Activated naive CD4-positive, alpha-beta T cell treated with anti-CD3 and anti-CD28 coated beads for 36 hours (primary cell): ENCODE data around the gene FHAD1. TPM values are rescaled to one million over a fixed set of nuclear protein-coding genes. Genes with fewer than 3 reads are reported as not detected.

Source experiments
- CTCF ChIA-PET: fragments of 350-600 bp; sonication (Branson Sonifier 250); formaldehyde crosslinking; loops from one replicate; lab custom pipeline; 2021; ENCODE audit warnings: antibody characterized with exemption; lab: Charles Lee
- DNase-seq: peaks from one replicate; pipeline ENCODE4 v3.0.0-alpha.2; 2020
- H3K27ac Mint-ChIP-seq: one replicate; pipeline ENCODE4 v1.8.0; 2021; ENCODE audit warnings: mild to moderate bottlenecking, mixed read lengths
- H3K27me3 Mint-ChIP-seq: one replicate; pipeline ENCODE4 v1.8.0; 2021; ENCODE audit warnings: low read depth, mixed read lengths
- H3K36me3 Mint-ChIP-seq: one replicate; pipeline ENCODE4 v1.8.0; 2021; ENCODE audit warnings: low read depth, mixed read lengths
- H3K4me1 Mint-ChIP-seq: one replicate; pipeline ENCODE4 v1.8.0; 2021; ENCODE audit warnings: low read depth, mixed read lengths
- H3K4me3 Mint-ChIP-seq: one replicate; pipeline ENCODE4 v1.8.0; 2021; ENCODE audit warnings: mild to moderate bottlenecking, moderate library complexity, mixed read lengths
- H3K9me3 Mint-ChIP-seq: one replicate; pipeline ENCODE4 v1.8.0; 2021; ENCODE audit warnings: mixed read lengths
- intact Hi-C: fragments of 100-400 bp; cut with micrococcal nuclease; formaldehyde crosslinking; loops from one replicate; pipeline ENCODE4 v1.15.1; 2023
- total RNA-seq, 2 experiments: library from RNA; stranded (reverse); gene quantifications; one replicate each; pipeline ENCODE4 v1.2.3, GENCODE V29; 2021

The FHAD1 gene
- total RNA-seq, 2 experiments from 2014 or later, result 0.45 TPM; not detected in 1

DNA sequence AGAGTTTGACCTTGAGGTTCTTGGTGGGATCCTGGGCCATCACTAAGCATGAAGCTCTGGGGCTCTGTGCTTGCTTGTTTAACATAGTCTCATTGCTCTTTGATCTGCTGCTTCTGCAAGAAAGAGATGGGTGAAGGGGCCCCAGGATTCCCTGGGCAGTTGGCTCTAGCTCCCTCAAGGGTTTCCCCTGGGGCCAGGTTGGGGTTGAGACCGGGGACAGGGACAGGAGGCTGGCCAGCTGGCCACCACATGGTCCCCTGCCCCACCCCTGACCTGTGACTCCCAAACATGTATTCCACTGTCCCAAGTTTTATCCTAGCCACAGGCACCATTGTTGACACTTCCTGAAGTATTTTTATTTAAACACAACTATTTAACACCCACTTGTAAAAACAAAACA is 69.5 kb downstream of the FHAD1 start:
- no peaks in the 10 kb centered on the region for H3K36me3 Mint-ChIP-seq

DNA sequence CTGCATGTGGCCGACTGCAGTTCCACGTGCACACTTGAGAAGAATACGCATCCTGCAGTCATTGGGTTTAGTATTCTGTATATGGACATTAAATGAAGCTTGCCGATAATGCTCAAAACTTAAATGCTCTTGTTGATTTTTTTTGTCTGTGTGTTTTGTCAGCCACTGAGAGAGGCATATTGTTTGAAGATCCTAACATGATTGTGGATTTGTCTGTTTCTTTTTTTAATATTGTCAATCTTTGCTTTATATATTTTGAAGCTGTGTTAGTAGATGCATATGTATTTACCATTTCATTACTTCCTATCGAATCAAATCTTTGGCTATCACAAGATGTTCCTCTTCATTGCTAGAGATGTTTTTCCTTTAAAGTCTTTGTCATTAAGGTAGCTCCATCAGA is 73.2 kb downstream of the FHAD1 start:
- no peak overlapping the region for H3K4me3 Mint-ChIP-seq
- intact Hi-C loops, result no loop called here
- CTCF ChIA-PET, result interaction anchor here (1.1 to 2.1 kb wide), 4 partner anchors 30 to 241 kb away, joined by 3 to 8 read pairs (median 5); no protein-coding TSS in a partner anchor
- H3K9me3 Mint-ChIP-seq, result peaks cover 8% of the 10 kb centered on the region
- no peaks in the 10 kb centered on the region for H3K27me3 Mint-ChIP-seq
- DNase-seq, result no peak
- H3K4me1 Mint-ChIP-seq, result no peaks in the 10 kb centered on the region
- H3K27ac Mint-ChIP-seq, result no peak overlapping the region
- no peaks in the 10 kb centered on the region for H3K36me3 Mint-ChIP-seq

More for the DNA sequence above, 69.5 kb downstream of the FHAD1 start:
- DNase-seq, result no peak
- Mint-ChIP-seq H3K4me1 (no peaks in the 10 kb centered on the region), H3K27me3 (no peaks in the 10 kb centered on the region), H3K27ac (no peak overlapping the region), H3K9me3 (peaks cover 12% of the 10 kb centered on the region), H3K4me3 (no peak overlapping the region)
- intact Hi-C loops, result no loop called here
- CTCF ChIA-PET, result interaction anchor here (1.2 to 3.5 kb wide), 2 partner anchors 12 to 114 kb away, joined by 3 to 14 read pairs; no protein-coding TSS in a partner anchor

DNA sequence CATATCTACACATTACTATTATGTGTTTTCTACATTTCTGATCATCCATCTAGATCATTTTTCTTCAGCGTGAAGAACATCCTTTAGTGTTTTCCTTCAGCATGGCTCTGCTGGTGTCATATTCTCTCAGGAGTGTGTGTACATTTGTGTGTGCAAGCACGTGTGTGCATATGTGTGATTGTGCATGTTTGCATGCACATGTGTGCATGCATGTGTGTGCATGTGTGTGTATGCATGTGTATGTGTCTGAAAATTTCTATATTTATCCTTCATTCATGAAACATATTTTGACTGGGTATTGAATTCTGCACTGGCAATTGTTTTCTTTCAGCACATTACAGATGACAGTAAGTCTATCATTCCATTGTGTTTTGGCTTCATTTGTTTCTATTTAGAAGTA is 74.6 kb downstream of the FHAD1 start:
- no peaks in the 10 kb centered on the region for H3K4me1 Mint-ChIP-seq
- no peak for DNase-seq
- H3K36me3 Mint-ChIP-seq, result no peaks in the 10 kb centered on the region
- H3K27ac Mint-ChIP-seq, result no peak overlapping the region
- H3K4me3 Mint-ChIP-seq, result no peak overlapping the region
- peaks cover 8% of the 10 kb centered on the region for H3K9me3 Mint-ChIP-seq
- CTCF ChIA-PET, result interaction anchor here (2.1 to 4.3 kb wide), 2 partner anchors 110 to 112 kb away, joined by 7 to 101 read pairs; no protein-coding TSS in a partner anchor
- H3K27me3 Mint-ChIP-seq, result no peaks in the 10 kb centered on the region
- intact Hi-C loops, result no loop called here

DNA sequence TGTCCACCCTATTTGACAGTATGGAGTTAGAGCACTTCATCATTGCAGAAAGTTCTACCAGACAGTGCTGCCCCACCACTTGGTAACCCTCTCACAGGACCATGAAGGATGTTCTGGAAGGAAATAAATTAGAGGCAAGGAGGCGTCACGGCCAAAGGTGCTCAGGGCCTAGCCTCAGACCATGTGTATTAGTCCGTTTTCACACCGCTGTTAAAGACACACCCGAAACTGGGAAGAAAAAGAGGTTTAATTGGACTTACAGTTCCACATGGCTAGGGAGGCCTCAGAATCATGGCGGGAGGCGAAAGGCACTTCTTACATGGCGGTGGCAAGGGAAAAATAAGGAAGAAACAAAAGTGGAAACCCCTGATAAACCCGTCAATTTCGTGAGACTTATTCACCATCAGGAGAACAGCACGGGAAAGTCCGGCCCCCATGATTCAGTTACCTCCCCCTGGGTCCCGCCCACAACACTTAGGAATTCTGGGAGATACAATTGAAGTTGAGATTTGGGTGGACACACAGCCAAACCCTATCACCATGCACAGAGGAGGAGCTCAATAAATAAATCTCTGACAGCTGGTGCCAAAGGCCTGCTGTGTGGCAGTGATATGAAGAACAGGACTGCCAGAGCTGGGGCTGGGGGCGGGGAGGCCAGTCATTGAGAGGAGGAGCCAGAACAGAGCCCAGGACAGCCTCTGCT is 75.8 kb downstream of the FHAD1 start:
- Mint-ChIP-seq H3K4me1 (no peaks in the 10 kb centered on the region), H3K4me3 (no peak overlapping the region), H3K27ac (no peak overlapping the region), H3K36me3 (no peaks in the 10 kb centered on the region), H3K9me3 (peaks cover 8% of the 10 kb centered on the region), H3K27me3 (no peaks in the 10 kb centered on the region)
- DNase-seq, result no peak
- intact Hi-C loops, result loop anchor here (1.0 to 2.0 kb wide), 3 partner anchors 109 to 418 kb away; no protein-coding TSS in a partner anchor
- CTCF ChIA-PET, result interaction anchor here (0.6 to 4.3 kb wide), 21 partner anchors 9 to 142 kb away, joined by 3 to 101 read pairs (median 5); no protein-coding TSS in a partner anchor

DNA sequence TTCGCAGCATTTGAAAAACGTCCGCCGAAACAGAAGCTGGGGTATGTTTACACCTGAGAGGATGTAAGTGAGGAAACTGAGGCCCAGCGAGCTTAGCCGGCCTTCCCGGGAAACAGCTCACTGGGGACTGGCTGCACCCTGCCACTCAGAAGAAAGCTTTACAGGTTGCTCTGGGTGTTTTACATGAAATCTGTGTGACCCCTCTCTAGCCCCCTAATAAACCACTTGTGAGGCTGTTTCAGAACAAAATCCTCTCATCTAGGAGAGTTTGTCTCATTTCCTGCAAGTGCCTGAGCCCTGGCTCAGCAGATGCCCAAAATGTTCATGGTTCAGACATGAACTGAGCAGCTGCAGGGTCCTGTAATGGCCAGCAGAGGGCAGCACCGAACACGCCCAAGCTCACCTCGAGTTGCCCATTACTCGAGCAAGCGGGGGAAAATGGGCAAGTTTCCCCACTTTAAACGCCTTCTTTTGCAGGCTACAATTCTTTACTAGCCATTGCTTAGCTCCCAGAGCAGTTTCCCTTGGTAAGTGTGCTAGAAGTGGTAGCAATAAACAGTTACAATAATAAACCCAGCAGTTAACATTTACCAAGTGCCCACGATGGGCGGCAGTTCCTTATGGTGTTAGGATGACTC is 76.4 kb downstream of the FHAD1 start:
- H3K4me1 Mint-ChIP-seq, result no peaks in the 10 kb centered on the region
- H3K36me3 Mint-ChIP-seq, result no peaks in the 10 kb centered on the region
- no peak overlapping the region for H3K4me3 Mint-ChIP-seq
- peaks cover 8% of the 10 kb centered on the region for H3K9me3 Mint-ChIP-seq
- CTCF ChIA-PET, result interaction anchor here (0.6 to 4.3 kb wide), 23 partner anchors 9 to 141 kb away, joined by 3 to 101 read pairs (median 5); no protein-coding TSS in a partner anchor
- no peak overlapping the region for H3K27ac Mint-ChIP-seq
- intact Hi-C loops, result loop anchor here (1.0 to 2.0 kb wide), 3 partner anchors 108 to 417 kb away; no protein-coding TSS in a partner anchor
- H3K27me3 Mint-ChIP-seq, result no peaks in the 10 kb centered on the region
- DNase-seq, result peak; percentile 85

DNA sequence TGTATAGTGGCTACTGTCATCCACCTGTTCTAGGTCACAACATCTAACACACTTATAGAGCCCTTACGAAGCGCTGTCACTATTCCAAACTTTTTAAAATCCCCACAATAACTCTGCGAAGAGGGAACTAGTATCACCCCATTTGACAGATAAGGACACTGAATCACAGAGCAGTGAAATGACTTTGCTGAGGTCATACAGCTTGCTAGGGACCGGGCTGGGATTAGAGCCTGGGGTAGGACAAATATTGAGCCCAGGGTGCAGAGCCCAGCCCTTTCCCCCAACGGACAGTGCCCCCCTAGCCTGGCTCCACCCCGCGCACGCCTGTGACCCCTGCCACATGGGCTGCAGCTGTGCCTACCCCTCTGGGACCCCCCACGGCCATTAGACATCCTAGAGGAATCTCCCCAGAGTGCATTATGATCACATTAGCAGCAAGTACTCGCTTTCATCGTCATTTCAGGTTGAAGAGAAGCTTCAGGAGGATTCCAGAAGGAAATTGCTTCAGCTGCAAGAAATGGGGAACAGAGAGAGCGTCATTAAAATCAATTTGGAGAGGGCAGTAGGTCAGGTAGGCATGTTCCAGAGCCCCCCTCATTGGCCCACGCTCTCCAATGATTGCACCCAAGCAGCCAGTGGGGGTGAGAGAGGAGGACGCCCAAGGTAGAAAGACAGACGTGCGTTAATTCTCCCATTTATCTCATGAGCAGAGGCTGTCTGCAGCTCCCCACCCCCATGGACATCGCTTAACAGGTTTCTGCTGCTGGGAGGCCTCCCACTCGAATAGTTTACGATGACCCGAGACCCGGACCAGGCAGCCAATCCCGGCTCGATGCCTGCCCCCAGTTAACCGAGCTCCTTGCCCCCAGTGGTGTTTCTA is 77.2 kb downstream of the FHAD1 start:
- CTCF ChIA-PET, result interaction anchor here (0.6 to 4.3 kb wide), 19 partner anchors 9 to 146 kb away, joined by 3 to 101 read pairs (median 6); no protein-coding TSS in a partner anchor
- H3K27me3 Mint-ChIP-seq, result no peaks in the 10 kb centered on the region
- H3K9me3 Mint-ChIP-seq, result peaks cover 8% of the 10 kb centered on the region
- no peaks in the 10 kb centered on the region for H3K36me3 Mint-ChIP-seq
- no peak overlapping the region for H3K4me3 Mint-ChIP-seq
- no peak for DNase-seq
- no peak overlapping the region for H3K27ac Mint-ChIP-seq
- no peaks in the 10 kb centered on the region for H3K4me1 Mint-ChIP-seq
- intact Hi-C loops, result loop anchor here (1.0 to 2.0 kb wide), 3 partner anchors 107 to 417 kb away; no protein-coding TSS in a partner anchor

DNA sequence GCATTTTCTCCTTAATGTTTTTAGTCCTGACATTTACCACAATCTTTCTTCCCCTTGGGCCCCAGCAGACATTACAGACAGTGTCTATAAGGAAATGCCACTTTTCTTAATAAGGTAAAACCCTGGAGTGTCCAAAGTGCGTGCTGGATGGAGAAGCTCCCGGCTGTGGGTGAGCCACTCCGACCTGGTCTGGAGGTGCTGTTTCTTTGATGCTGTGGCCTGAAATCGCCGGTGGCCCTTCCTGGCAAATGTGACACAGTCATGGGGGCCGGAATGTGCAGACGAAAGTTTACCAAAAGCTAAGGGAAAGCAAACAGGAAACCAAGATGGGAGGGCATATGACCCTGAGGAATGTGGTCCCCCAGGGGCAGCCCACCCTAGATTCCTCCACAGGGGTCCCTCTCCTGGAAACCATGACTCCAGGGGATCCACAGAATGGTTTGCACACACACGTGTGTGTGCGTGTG is 77.9 kb downstream of the FHAD1 start:
- H3K27ac Mint-ChIP-seq, result no peak overlapping the region
- peaks cover 2% of the 10 kb centered on the region for H3K27me3 Mint-ChIP-seq
- intact Hi-C loops, result no loop called here
- no peak overlapping the region for H3K4me3 Mint-ChIP-seq
- H3K4me1 Mint-ChIP-seq, result no peaks in the 10 kb centered on the region
- peaks cover 8% of the 10 kb centered on the region for H3K9me3 Mint-ChIP-seq
- no peak for DNase-seq
- CTCF ChIA-PET, result interaction anchor here (0.6 to 4.3 kb wide), 9 partner anchors 8 to 145 kb away, joined by 3 to 101 read pairs (median 8); no protein-coding TSS in a partner anchor
- H3K36me3 Mint-ChIP-seq, result no peaks in the 10 kb centered on the region

DNA sequence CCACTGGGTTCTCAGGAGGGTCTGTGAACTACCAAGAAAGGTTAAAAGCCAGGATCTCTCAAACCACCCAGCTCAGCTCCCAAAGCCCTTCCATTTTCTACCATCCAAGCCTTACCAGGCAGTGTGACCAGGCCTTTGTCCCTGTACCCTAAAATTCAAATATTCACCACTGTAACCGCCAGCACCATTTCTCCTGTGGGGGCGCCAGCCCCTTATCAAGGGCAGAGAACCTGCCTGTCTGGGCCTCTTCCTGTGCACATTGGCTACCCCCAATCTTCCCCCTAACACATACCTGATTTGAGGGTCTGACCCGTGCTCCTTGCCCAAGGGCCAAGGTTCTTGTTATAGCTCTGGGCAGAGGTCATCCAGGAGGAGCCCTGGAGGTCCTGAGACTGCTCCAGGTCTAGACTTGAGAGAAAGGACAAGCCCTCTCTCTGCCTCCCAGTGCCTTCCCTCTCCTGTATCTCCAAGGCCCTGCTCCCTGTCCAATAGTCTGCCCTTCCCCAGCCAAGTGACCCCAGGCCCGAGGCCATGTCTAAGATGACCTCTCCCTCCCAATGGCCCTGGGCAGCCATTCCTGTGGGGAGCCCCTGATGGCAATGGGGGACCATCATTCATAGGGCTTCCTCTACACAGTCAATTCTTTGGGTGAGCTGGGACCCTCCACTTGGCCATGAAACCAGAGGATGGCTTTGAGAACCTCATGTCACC is 78.5 kb downstream of the FHAD1 start:
- no peak overlapping the region for H3K4me3 Mint-ChIP-seq
- no peaks in the 10 kb centered on the region for H3K4me1 Mint-ChIP-seq
- DNase-seq, result no peak
- no peak overlapping the region for H3K27ac Mint-ChIP-seq
- H3K9me3 Mint-ChIP-seq, result peaks cover 2% of the 10 kb centered on the region
- intact Hi-C loops, result no loop called here
- H3K36me3 Mint-ChIP-seq, result no peaks in the 10 kb centered on the region
- H3K27me3 Mint-ChIP-seq, result peaks cover 2% of the 10 kb centered on the region
- CTCF ChIA-PET, result interaction anchor here (0.6 to 4.3 kb wide), 3 partner anchors 14 to 108 kb away, joined by 5 to 101 read pairs (median 10); no protein-coding TSS in a partner anchor

DNA sequence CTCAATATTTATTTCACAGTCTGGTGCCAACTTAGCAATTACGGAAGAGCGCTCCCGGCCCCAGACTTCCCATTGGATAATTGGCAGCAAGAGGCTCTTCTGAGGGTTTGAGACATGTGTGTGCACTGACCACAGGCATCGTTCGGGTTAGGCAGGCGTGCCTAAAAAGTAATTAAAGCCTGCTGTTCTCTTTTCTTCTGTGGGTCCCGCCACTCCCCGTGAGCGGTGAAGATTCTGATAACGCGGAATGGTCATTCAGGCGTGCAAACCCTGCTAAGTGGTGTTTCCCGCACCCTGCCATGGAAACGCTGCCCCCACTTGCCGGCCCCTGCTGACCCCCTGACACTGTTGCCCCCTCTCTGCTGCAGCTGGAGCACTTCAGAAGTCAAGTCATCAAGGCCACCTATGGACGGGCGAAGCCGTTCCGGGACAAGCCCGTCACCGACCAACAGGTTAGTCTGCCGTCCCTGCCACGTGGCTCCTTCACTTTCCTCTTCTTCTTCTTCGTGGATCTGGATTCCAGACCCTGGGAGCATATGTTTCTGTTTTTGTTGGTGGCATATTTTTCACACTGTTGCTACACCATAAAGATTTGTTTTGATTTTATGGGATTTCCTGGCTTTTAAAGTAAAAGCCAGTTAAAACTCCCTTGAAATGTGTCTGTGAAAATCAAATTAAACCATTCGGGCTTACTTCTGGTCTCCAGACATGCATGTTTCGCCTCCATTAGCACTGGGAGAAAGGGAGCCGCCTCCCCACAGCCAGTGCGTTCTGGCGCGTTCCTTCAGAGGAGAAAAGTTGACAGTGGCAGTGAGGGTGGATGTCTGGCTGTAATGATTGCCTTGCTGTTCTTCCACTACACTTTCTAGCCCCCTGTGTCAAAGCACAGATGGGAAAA is 79.9 kb downstream of the FHAD1 start:
- intact Hi-C loops, result no loop called here
- Mint-ChIP-seq H3K4me3 (no peak overlapping the region), H3K36me3 (no peaks in the 10 kb centered on the region), H3K27ac (no peak overlapping the region), H3K4me1 (no peaks in the 10 kb centered on the region), H3K9me3 (no peaks in the 10 kb centered on the region), H3K27me3 (peaks cover 2% of the 10 kb centered on the region)
- DNase-seq, result no peak
- CTCF ChIA-PET, result no interaction called here

DNA sequence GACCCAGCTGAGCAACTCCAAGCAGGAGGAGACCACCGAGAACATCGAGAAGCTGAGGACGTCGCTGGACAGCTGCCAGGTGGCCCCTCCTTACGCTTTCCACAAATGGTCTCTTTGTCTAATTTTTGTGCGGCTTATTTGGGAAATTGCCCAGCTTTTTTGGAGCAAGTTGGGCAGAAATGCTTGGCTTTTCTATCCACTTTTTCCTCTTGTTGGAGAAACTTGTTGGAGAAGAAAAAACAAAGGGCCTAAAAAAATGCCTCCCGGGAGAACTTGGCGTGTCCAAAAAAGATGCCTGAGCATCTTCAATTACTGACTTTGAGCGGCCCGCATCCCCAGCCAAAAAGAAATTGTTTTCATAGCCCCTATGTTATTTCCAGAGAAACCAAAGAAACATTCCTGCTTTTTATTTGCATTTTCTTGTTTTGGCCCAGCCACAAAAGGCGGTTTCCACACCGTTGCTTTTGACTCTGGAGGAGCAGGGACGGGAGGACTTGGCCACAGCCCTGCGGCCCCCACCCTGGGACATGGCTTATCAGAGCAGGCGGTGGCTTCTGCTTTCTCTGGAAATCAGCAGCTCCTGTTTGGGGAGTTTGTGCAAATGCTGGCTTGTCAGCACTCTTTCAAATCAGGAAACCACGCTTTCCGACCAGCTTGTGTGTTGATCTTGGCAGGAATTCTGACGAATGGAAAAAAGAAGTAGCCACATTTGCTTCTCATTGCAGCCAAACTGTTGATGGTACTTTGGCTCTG is 81.5 kb downstream of the FHAD1 start:
- CTCF ChIA-PET, result interaction anchor here (0.6 kb wide), 1 partner anchor 99 kb away, joined by 3 read pairs; no protein-coding TSS in a partner anchor
- no peak overlapping the region for H3K27ac Mint-ChIP-seq
- intact Hi-C loops, result no loop called here
- no peak for DNase-seq
- H3K27me3 Mint-ChIP-seq, result peaks cover 2% of the 10 kb centered on the region
- H3K36me3 Mint-ChIP-seq, result no peaks in the 10 kb centered on the region
- no peak overlapping the region for H3K4me3 Mint-ChIP-seq
- no peaks in the 10 kb centered on the region for H3K9me3 Mint-ChIP-seq
- no peaks in the 10 kb centered on the region for H3K4me1 Mint-ChIP-seq
